HEK293 (cell line): Measurements from ENCODE around the gene POC5.

Source experiments
- CTCF ChIA-PET: fragments of 350-600 bp; formaldehyde crosslinking; extraction: SDS; loops from one replicate; lab custom pipeline; 2021; ENCODE audit warnings: antibody characterized with exemption; lab: Yijun Ruan, JAX
- POLR2A ChIA-PET: fragments of 300-600 bp; formaldehyde crosslinking; extraction: SDS; loops from one replicate; lab custom pipeline; 2020; ENCODE audit warnings: antibody characterized with exemption, inconsistent platforms; lab: Yijun Ruan, JAX
- H3K27ac ChIP-seq: fragments of 200-500 bp; sonication (Bioruptor generic); 2 replicates; pipeline ENCODE4 v1.5.1; 2014; ENCODE audit warnings: low read depth, low read length, control low read depth, inconsistent platforms; ENCODE audit errors: extremely low read depth
- H3K36me3 ChIP-seq, 2 experiments: fragments of 200-500 bp in 1 of 2; sonication (Bioruptor generic) in 1 of 2; 1 replicate in 1 of 2; 2 replicates in 1 of 2; pipeline ENCODE4 v1.5.1; 2014 to 2017; ENCODE audit warnings: inconsistent platforms in 2 of 2, low read length in 2 of 2; ENCODE audit not compliant: control insufficient read depth in 2 of 2, insufficient read depth in 1 of 2
- H3K4me1 ChIP-seq: fragments of 200-500 bp; sonication (Bioruptor generic); 2 replicates; pipeline ENCODE4 v1.5.1; 2014; ENCODE audit warnings: mild to moderate bottlenecking, low read length, inconsistent platforms; ENCODE audit not compliant: control insufficient read depth, insufficient read depth
- H3K4me3 ChIP-seq: 2 replicates; pipeline ENCODE4 v1.5.1; 2011; ENCODE audit warnings: low read depth, mild to moderate bottlenecking, control low read depth, low read length, moderate library complexity
- H3K9me3 ChIP-seq: fragments of 200-500 bp; sonication (Bioruptor generic); 2 replicates; pipeline ENCODE4 v1.5.1; 2014; ENCODE audit warnings: low read depth, low read length, inconsistent platforms; ENCODE audit not compliant: control insufficient read depth, insufficient read depth
- KLF16 ChIP-seq: fragments of 450-650 bp; formaldehyde crosslinking; IDR thresholded peaks from 2 replicates; pipeline ENCODE4 v1.5.1; 2017; ENCODE audit warnings: missing biosample characterization, missing genetic modification characterization
- KLF9 ChIP-seq: fragments of 450-650 bp; formaldehyde crosslinking; IDR thresholded peaks from 2 replicates; pipeline ENCODE4 v1.5.1; 2016; ENCODE audit warnings: missing biosample characterization, missing genetic modification characterization, low read depth
- PRDM1 ChIP-seq: fragments of 450-650 bp; formaldehyde crosslinking; IDR thresholded peaks from 2 replicates; pipeline ENCODE4; 2016; ENCODE audit warnings: missing biosample characterization, missing genetic modification characterization
- ZNF114 ChIP-seq: fragments of 450-650 bp; formaldehyde crosslinking; IDR thresholded peaks from 2 replicates; pipeline ENCODE4 v1.5.0; 2017; ENCODE audit warnings: missing biosample characterization, missing genetic modification characterization
- ZNF211 ChIP-seq: fragments of 450-650 bp; formaldehyde crosslinking; IDR thresholded peaks from 2 replicates; pipeline ENCODE4 v1.5.1; 2016; ENCODE audit warnings: low read depth, missing biosample characterization, missing genetic modification characterization
- ZNF239 ChIP-seq: fragments of 450-650 bp; formaldehyde crosslinking; IDR thresholded peaks from 2 replicates; pipeline ENCODE4 v1.5.1; 2016; ENCODE audit warnings: missing biosample characterization, missing genetic modification characterization
- ZNF274 ChIP-seq, 2 experiments: fragments of 200-500 bp in 1 of 2; fragments of 450-650 bp in 1 of 2; sonication (Bioruptor generic) in 1 of 2; formaldehyde crosslinking in 1 of 2; IDR thresholded peaks; 2 replicates each; pipeline versions ENCODE4 v1.5.1 to v1.6.1; 2014 to 2016; ENCODE audit warnings: borderline replicate concordance in 1 of 2, inconsistent platforms in 1 of 2, low read length in 1 of 2, missing biosample characterization in 1 of 2, missing genetic modification characterization in 1 of 2
- ZNF302 ChIP-seq: fragments of 450-650 bp; formaldehyde crosslinking; IDR thresholded peaks from 2 replicates; pipeline ENCODE4 v1.5.1; 2016; ENCODE audit warnings: missing biosample characterization, missing genetic modification characterization, low read depth
- ZNF530 ChIP-seq: fragments of 450-650 bp; formaldehyde crosslinking; IDR thresholded peaks from 2 replicates; pipeline ENCODE4 v1.5.1; 2016; ENCODE audit warnings: low read depth, missing biosample characterization, missing genetic modification characterization
- ZNF549 ChIP-seq: fragments of 450-650 bp; IDR thresholded peaks from 2 replicates; pipeline ENCODE4 v1.5.1; 2018; ENCODE audit warnings: missing biosample characterization, missing genetic modification characterization, mild to moderate bottlenecking, inconsistent platforms, moderate library complexity
- ZNF654 ChIP-seq: fragments of 450-650 bp; formaldehyde crosslinking; IDR thresholded peaks from 2 replicates; pipeline ENCODE4 v1.5.1; 2016; ENCODE audit warnings: low read depth, missing biosample characterization, missing genetic modification characterization
- ZNF768 ChIP-seq: fragments of 450-650 bp; formaldehyde crosslinking; IDR thresholded peaks from 2 replicates; pipeline ENCODE4 v1.5.1; 2018; ENCODE audit warnings: missing biosample characterization, mild to moderate bottlenecking, missing genetic modification characterization
- ZSCAN16 ChIP-seq: fragments of 450-650 bp; formaldehyde crosslinking; IDR thresholded peaks from 2 replicates; pipeline ENCODE4 v1.5.1; 2016; ENCODE audit warnings: missing biosample characterization, missing genetic modification characterization
- ZSCAN23 ChIP-seq: fragments of 450-650 bp; formaldehyde crosslinking; IDR thresholded peaks from 2 replicates; pipeline ENCODE4 v1.5.1; 2016; ENCODE audit warnings: missing biosample characterization, missing genetic modification characterization
- TF ChIP-seq, protein P1 (sequence below): fragments of 450-650 bp; formaldehyde crosslinking; IDR thresholded peaks from 2 replicates; pipeline ENCODE4 v1.5.1; 2016; ENCODE audit warnings: missing biosample characterization, missing genetic modification characterization, borderline replicate concordance
- TF ChIP-seq, protein P2 (sequence below): fragments of 450-650 bp; formaldehyde crosslinking; IDR thresholded peaks from 2 replicates; pipeline ENCODE4 v1.5.1; 2016; ENCODE audit warnings: missing biosample characterization, missing genetic modification characterization
- TF ChIP-seq, protein P3 (sequence below): fragments of 450-650 bp; formaldehyde crosslinking; IDR thresholded peaks from 2 replicates; pipeline ENCODE4 v1.5.1; 2016; ENCODE audit warnings: missing biosample characterization, missing genetic modification characterization

The POC5 gene

DNA sequence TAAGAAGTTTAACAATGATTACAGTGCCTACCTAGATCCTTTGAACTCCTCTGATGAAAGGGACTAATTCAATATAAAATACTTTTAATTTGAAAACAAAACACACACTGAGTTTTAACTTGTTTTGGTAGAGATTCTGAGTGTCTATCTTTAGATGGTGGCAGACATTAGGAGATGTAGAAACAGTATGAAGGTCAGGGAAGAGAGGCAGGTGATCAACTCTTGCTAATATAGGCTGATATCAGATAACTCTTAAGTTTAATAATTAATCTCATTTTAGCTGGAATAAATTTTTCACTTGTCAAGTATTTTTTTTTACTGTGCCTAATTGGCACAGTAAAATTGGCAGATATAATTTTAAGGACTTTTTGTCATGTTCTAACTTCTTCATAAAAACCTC, 30.8 kb downstream of the POC5 start (continued):
- TF ChIP-seq, protein P1, sequence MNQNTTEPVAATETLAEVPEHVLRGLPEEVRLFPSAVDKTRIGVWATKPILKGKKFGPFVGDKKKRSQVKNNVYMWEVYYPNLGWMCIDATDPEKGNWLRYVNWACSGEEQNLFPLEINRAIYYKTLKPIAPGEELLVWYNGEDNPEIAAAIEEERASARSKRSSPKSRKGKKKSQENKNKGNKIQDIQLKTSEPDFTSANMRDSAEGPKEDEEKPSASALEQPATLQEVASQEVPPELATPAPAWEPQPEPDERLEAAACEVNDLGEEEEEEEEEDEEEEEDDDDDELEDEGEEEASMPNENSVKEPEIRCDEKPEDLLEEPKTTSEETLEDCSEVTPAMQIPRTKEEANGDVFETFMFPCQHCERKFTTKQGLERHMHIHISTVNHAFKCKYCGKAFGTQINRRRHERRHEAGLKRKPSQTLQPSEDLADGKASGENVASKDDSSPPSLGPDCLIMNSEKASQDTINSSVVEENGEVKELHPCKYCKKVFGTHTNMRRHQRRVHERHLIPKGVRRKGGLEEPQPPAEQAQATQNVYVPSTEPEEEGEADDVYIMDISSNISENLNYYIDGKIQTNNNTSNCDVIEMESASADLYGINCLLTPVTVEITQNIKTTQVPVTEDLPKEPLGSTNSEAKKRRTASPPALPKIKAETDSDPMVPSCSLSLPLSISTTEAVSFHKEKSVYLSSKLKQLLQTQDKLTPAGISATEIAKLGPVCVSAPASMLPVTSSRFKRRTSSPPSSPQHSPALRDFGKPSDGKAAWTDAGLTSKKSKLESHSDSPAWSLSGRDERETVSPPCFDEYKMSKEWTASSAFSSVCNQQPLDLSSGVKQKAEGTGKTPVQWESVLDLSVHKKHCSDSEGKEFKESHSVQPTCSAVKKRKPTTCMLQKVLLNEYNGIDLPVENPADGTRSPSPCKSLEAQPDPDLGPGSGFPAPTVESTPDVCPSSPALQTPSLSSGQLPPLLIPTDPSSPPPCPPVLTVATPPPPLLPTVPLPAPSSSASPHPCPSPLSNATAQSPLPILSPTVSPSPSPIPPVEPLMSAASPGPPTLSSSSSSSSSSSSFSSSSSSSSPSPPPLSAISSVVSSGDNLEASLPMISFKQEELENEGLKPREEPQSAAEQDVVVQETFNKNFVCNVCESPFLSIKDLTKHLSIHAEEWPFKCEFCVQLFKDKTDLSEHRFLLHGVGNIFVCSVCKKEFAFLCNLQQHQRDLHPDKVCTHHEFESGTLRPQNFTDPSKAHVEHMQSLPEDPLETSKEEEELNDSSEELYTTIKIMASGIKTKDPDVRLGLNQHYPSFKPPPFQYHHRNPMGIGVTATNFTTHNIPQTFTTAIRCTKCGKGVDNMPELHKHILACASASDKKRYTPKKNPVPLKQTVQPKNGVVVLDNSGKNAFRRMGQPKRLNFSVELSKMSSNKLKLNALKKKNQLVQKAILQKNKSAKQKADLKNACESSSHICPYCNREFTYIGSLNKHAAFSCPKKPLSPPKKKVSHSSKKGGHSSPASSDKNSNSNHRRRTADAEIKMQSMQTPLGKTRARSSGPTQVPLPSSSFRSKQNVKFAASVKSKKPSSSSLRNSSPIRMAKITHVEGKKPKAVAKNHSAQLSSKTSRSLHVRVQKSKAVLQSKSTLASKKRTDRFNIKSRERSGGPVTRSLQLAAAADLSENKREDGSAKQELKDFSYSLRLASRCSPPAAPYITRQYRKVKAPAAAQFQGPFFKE (tag by site-specific recombination) = no peak
- TF ChIP-seq KLF16 (tag by site-specific recombination) = no peak
- TF ChIP-seq ZNF768 (tag by site-specific recombination) = no peak
- TF ChIP-seq ZNF530 = no peak
- TF ChIP-seq, all 188 proteins: peak for 0

DNA sequence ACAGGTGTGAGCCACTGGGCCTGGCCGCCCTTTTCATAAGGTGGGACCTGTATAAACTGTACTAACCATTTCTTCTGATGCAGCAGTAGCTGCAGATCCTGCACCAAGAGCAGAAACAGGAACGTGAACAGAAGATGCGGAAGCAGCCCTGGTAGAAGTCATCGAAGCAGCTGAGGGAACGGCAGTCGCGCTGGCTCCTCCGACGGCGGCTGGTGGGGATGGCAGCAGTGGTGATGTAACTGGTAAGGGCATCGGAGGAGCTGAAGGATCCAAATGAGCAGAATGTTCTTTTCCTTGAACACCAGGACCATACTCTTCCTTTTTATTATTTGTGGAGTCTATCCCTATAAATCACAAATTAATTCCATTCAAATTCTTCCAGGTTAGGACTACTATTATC, 32.1 kb downstream of the POC5 start:
- peaks cover 39 to 57% of the 10 kb centered on the region in 2 experiments for H3K36me3 ChIP-seq
- ChIA-PET POLR2A (no interaction called here), CTCF (no interaction called here)

DNA sequence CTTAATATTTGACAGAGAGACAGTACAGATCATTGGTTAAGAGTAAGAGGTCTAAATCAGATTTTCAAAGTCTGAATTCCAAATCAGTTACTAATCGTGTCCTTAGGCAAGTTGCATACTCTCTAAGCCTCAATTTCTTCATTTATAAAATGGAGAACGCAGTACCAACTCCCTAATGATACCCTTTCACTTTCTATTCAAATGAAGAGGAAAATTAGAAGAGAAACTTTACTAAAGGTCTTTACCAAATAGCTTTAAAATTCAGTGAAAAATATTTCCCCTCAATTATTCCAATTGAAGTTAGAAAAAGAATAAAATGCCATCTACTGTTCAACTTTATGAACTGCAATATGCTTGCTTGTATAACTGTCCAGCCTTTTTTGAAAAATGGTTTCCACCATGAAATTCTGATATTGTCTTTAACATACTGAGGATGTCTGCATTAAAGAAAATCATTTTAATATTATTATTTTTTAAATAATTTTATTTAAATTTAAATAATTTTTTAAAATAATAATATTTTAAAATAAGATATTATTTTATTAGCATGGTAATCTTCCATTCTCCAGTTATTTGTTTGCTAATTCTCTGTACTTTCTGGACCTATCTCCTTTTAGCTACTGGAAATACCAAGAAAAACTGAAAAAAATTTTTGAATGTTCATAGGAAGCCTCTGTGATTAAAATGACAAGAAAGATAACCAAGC, 36.0 kb downstream of the POC5 start:
- peak; percentile 65 for TF ChIP-seq ZNF654 (tag by site-specific recombination)
- no peak for TF ChIP-seq ZNF302 (tag by site-specific recombination)
- TF ChIP-seq ZNF239 (tag by site-specific recombination) = no peak
- TF ChIP-seq ZNF274 (IDR thresholded peaks at IDR 0.05; ENCODE audit: low read length) = no peak
- TF ChIP-seq ZNF274 (tag by site-specific recombination; IDR thresholded peaks at IDR 0.05; ENCODE audit: borderline replicate concordance) = no peak
- TF ChIP-seq ZNF114 = no peak
- peak; percentile 73 for TF ChIP-seq PRDM1 (tag by site-specific recombination)
- no peak for TF ChIP-seq ZNF549 (tag by site-specific recombination)
- Histone ChIP-seq H3K4me1 (no peaks in the 10 kb centered on the region), H3K9me3 (no peaks in the 10 kb centered on the region), H3K27ac (no peak overlapping the region), H3K36me3 (peaks cover 18 to 36% of the 10 kb centered on the region in 2 experiments; a peak in 2 of 3 replicates), H3K4me3 (no peak overlapping the region)
- CTCF ChIA-PET = interaction anchor here (0.6 to 3.5 kb wide), 27 partner anchors 10 to 645 kb away, joined by 3 to 17 read pairs (median 3); partner anchors contain the start of genes ANKRD31, CERT1, GCNT4 and POLK
- POLR2A ChIA-PET = interaction anchor here (1.4 kb wide), 1 partner anchor 445 kb away, joined by 4 read pairs; the partner anchor contains the start of gene ANKRD31

More for the DNA sequence above, 32.1 kb downstream of the POC5 start:
- TF ChIP-seq ZSCAN23 (no peak), KLF9 (tag by site-specific recombination) (no peak), ZNF211 (tag by site-specific recombination) (no peak), ZSCAN16 (tag by site-specific recombination) (no peak)
- TF ChIP-seq, protein P2, sequence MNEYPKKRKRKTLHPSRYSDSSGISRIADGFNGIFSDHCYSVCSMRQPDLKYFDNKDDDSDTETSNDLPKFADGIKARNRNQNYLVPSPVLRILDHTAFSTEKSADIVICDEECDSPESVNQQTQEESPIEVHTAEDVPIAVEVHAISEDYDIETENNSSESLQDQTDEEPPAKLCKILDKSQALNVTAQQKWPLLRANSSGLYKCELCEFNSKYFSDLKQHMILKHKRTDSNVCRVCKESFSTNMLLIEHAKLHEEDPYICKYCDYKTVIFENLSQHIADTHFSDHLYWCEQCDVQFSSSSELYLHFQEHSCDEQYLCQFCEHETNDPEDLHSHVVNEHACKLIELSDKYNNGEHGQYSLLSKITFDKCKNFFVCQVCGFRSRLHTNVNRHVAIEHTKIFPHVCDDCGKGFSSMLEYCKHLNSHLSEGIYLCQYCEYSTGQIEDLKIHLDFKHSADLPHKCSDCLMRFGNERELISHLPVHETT = no peak
- TF ChIP-seq, protein P3, sequence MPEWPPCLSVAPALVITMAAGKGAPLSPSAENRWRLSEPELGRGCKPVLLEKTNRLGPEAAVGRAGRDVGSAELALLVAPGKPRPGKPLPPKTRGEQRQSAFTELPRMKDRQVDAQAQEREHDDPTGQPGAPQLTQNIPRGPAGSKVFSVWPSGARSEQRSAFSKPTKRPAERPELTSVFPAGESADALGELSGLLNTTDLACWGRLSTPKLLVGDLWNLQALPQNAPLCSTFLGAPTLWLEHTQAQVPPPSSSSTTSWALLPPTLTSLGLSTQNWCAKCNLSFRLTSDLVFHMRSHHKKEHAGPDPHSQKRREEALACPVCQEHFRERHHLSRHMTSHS (tag by site-specific recombination) = no peak
- Histone ChIP-seq H3K9me3 (no peaks in the 10 kb centered on the region), H3K4me1 (no peaks in the 10 kb centered on the region), H3K27ac (no peak overlapping the region), H3K4me3 (no peak overlapping the region)
